NCI-H187 (cell line): ENCODE data around the gene GRIN3B.

Experiments used
- DNase-seq, 2 experiments: peaks; one replicate each; lab custom pipeline; 2025; lab: John Stamatoyannopoulos, UW

Gene GRIN3B

DNA sequence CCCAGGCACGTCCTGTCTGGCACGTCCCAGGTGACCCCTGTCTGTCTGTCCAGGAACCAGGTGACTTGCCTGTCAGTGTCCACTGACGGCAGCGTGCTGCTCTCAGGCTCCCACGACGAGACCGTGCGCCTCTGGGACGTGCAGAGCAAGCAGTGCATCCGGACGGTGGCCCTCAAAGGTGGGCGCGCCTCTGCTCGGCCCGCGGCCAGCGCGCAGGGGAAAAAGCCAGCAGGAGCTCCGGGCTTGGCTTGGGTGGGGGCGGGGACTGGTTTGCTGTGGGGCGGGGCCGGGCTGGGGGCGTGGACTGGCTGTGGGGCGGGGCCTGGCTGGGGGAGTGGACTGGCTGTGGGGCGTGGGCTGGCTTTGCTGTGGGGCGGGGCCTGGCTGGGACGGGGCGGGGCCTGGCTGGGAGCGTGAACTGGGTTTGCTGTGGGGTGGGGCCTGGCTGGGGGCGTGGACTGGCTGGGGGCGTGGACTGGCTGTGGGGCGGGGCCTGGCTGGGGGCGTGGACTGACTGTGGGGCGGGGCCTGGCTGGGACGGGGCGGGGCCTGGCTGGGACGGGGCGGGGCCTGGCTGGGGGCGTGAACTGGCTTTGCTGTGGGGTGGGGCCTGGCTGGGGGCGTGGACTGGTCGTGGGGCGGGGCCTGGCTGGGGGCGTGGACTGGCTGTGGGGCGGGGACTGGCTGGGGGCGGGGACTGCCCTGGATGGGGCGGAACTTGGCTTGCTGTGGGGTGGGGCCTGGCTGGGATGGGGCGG lies 8.9 kb upstream of the GRIN3B start:
- DNase-seq, result no peak

- no peak for DNase-seq
These were observed 8.1 kb upstream of the GRIN3B start for GRCh38 chr19:991932-992669.

DNA sequence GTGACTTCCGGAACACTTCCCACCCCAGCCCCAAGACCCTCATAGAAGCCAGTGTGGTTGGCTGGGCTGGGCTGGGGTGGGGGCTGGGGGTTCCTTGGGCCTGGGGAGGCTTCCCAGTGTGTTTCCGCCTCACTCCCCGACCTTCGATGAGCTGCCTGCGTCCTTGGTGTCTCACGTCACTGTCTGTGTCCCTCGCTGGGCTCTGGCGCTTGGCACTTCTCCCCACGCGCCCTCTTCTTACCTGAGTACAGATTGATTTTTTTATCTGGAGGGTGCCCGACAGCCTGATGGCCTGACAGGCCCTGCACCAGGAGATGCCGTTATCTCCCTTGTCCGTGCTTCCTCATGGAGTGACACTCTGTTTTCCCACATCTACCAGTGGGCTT lies 7.6 kb upstream of the GRIN3B start:
- DNase-seq, result no peak

GRCh38 chr19:993361-993830 lies 6.8 kb upstream of the GRIN3B start:
- no peak for DNase-seq

DNA sequence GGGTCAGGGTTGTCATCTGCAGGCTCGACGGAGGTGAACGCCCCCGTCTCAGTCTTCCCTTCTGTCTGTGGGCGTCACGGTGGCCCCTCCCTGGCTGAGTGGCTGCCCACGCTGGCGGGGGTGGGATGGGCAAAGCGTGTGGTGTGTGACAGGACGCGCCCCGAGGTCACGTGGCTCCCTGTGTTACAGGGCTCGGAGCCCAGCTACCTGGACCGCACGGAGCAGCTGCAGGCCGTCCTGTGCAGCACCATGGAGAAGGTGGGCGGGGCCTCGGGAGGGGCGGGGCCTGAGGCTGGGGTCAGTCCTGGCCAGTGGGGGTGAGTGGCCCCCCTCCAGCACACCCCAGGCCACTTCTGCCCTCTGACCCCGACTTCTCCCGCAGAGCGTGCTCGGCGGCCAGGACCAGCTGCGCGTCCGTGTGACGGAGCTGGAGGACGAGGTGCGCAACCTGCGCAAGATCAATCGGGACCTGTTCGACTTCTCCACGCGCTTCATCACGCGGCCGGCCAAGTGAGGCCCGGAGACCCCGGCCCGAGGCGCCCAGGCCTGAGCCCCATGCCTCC lies 6.3 kb upstream of the GRIN3B start:
- no peak for DNase-seq

DNA sequence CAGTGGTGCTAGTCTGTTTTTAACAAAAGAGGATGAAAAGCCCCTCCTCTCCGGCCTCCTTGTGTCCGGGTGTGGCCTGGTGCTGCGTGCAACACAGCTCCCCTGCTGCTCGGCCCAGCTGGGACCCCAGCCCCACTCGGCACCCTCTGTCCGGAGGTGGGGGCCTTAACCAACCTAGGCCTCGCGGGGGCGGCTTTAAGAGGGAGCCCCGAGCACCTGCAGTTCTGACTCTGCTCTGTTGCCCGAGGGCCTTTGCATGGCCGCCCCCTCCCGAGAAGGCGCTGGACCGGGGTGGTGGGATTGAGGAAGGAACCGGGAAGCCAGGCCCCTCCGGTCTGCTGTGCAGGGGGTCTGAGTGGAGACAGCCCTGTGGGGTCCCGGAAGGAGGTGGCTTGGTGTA lies 5.7 kb upstream of the GRIN3B start:
- no peak for DNase-seq

- no peak for DNase-seq
These were observed 5.0 kb upstream of the GRIN3B start for GRCh38 chr19:995051-995827.

GRCh38 chr19:996051-996838 lies 4.0 kb upstream of the GRIN3B start:
- DNase-seq, result no peak

DNA sequence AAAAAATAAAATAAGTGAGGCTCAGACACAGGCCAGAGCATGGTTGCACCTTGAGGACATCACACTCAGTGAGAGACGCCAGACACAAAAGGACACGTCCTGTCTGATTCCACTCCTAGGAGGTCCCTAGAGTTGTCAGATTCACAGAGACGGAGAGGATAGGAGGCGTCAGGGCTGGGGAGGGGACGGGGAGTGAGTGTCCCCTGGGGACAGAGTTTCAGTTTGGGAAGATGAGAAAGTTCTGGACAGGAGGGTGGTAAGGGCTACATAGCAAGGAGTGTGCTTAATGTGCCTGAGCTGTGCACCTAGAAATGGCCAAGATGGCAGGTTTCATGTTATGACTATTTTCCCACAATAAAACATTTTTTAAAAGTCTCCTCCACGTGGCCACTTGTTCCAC lies 2.2 kb upstream of the GRIN3B start:
- DNase-seq, result no peak

DNA sequence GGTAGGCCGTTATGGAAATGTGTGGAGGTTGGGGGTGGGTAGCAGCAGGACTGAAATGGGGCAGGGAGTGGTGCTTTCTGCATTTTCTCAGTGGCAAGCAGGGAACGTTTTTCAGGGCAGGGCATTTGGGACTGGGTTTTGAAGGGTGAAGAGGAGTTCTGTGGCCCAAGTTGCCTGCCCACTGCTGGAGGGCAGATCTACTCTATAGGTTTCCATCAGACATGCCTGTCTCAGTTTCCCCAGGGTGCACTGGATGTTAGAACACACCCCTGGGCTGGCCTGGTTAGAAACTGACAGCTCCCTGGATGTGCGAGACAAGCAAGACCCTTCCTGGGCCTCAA lies 870 bp upstream of the GRIN3B start:
- DNase-seq, result no peak

GRCh38 chr19:1000591-1001537 lies 645 bp downstream of the GRIN3B start:
- no peak for DNase-seq

DNA sequence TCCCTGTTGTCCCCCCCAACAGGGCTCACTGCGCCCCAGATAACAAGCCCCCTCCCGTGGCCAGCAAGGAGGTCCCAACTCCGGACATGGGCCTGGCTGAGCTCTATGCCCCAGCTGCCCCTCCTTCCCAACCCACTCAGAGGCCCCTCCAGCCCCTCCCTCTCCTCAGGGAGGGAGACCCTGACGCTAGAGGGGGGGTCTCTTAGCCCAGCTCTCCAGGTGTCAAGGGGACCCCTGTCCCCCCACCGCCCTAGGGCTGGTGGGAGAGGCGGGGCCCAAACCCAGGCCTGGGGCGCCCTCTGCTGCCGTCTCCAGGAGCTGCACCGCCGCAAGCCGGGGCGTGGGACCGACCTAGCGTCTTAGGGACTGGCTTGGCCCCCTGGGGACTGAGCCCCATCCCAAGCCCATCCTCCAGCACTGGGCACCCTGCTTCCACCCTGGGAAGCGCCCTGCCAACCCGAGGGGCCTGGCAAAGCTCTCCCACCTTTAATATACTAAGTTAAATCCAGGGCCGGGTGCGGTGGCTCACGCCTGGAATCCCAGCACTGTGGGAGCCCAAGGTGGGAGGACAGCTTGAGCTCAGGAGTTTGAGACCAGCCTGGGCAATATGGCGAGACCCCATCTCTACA lies 1.4 kb downstream of the GRIN3B start:
- no peak for DNase-seq

DNA sequence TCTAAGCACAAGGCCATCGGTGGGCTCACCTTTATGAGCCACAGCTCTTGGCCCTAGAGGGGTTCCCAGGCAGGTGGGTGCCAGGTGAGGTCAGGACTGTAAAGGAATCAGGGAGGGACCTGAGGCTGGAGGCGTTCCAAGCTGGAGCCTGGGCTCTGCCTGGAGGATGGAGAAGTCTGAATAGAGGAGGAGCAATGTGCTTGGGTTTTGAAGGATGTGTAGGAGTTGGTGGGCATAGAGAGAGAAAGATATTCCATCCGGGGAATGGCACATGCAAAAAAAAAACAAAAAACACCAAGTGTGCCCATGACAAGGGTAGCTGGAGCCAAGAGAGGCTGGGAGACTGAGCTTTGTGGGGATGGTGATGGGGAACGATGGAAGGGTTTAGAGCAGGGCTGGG lies 2.4 kb downstream of the GRIN3B start:
- no peak for DNase-seq

DNA sequence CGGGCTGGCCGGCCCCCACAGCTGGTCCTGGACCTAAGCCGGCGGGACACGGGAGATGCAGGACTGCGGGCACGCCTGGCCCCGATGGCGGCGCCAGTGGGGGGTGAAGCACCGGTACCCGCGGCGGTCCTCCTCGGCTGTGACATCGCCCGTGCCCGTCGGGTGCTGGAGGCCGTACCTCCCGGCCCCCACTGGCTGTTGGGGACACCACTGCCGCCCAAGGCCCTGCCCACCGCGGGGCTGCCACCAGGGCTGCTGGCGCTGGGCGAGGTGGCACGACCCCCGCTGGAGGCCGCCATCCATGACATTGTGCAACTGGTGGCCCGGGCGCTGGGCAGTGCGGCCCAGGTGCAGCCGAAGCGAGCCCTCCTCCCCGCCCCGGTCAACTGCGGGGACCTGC lies 3.1 kb downstream of the GRIN3B start:
- DNase-seq, result no peak

GRCh38 chr19:1004204-1004802 lies 4.1 kb downstream of the GRIN3B start:
- DNase-seq, result no peak

- no peak for DNase-seq
These were observed 4.8 kb downstream of the GRIN3B start for GRCh38 chr19:1004803-1005664.

- DNase-seq, result no peak
These were observed 6.6 kb downstream of the GRIN3B start for GRCh38 chr19:1006711-1007398.
